Measurements from ENCODE around the gene PSMD11.
A peak's percentile ranks its signal among the peaks of the same experiment; 100 is the strongest.

PSMD11 gene

GRCh38 chr17:32492264-32492589 is 47.9 kb downstream of the PSMD11 start:
- DNase-seq, result no peak

DNA sequence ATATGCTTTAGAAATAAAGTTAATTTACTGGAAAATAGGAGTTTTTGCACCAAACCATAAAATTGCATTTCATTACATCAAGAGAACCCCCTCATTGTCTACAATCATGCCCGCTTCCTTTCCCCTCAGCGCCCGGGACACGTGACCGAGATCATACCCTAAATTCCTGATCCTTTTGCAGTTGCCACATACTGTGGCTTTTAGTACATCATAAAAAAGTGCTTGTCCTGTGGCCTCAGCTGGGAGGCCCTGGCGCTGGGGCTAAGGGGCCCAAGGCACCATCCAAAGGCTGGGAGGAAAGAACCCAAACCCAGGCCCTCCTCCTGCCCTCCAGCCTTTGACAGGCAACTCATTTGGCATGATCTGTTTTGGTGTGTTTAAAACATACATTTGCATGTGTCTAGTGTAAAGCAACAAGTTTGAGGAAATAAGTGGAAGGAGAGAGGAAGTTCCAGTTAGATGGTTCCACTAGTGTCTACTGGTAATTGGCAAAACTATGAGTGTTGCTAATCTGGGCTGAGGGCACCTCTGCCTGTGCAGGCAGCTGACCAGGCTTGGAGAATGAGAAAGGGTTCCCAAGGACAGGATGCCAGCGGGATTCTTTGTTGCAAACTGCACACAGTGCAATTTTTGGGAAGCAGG is 48.5 kb downstream of the PSMD11 start:
- DNase-seq, result no peak

- DNase-seq, result no peak
Measured at GRCh38 chr17:32493571-32493970, 49.3 kb downstream of the PSMD11 start.

GRCh38 chr17:32493976-32494513 is 49.7 kb downstream of the PSMD11 start:
- no peak for DNase-seq

GRCh38 chr17:32494621-32495358 is 50.5 kb downstream of the PSMD11 start:
- no peak for DNase-seq

DNA sequence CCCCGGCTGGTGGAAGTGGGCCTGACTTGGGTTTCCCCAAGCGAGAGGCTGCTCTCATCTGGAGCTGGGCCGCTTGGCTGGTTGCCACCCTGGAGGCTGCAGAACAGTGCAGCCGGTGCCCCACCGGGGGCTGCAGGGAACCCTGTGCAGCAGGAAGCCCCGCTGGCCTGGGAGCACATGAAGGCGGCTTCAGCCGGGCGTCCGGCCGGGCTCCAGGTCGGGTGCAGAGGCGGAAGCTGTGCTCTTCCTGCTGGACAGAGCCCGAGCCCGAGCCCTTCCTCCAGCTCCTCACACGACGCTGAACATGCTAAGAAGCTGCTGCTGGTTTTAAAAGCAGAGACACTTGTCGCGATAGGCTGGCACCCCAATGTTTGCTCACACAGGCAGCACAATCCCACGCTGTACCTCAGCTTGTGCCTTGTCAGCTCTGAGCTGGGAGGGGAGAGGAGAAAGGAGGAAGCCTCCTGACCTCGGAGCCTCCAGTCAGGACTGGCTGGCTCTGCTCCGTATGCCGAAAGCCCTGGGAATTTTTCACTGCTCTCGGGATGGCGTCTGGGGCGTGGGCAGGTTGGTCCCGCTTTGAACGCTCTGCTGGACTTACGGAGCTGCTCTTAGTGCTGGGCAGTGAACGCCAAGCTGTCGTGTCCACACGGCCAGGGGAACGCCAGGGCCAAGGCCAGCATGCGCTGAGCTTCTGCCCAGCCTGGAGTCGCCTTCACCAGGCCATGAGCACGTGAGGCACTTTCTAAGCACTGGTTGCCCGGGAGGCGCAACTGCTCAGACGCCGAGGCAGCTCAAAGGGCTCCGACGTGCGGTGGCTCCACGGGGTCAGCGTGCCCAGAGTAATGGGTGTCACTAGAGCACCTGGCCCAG is 51.3 kb downstream of the PSMD11 start:
- no peak for DNase-seq

- no peak for DNase-seq
Measured at GRCh38 chr17:32496395-32497073, 52.2 kb downstream of the PSMD11 start.

DNA sequence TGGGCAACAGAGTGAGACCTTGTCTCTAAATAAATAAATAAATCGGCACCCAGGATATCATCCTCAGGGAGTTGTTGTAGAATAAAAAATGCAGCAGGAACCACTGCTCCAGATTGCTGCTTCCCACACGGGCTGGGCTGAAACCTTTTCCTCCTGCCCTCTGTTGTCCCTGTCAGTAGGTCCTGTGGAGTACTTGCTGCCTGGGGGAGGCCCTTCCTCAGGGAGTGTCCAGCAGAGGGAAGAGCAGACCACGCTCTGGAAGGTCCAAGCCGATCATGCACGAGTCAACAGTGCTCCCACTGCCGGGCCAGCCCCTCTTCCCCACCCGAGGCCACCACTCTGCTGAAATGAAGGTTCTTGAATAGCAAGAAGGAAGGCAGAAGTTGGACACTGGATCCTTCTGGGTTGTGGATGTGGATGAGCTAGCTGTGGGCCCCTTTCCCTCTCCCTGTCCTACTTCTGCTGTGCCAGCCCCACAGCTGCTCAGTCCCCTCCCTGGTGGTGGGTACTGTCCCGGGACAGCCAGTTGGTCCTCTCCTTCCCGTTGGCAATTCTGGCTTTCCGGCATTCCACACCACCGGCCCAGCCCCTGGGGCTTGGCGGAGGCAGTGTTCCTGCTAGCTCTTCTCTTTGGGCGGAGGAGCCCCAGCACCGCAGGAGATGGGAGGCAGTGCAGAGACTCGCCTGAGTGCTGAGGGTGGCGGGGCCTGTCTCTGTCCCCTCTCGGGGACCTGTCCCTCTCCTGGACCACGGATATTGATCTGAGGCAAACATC is 53.3 kb downstream of the PSMD11 start:
- DNase-seq, result no peak

DNA sequence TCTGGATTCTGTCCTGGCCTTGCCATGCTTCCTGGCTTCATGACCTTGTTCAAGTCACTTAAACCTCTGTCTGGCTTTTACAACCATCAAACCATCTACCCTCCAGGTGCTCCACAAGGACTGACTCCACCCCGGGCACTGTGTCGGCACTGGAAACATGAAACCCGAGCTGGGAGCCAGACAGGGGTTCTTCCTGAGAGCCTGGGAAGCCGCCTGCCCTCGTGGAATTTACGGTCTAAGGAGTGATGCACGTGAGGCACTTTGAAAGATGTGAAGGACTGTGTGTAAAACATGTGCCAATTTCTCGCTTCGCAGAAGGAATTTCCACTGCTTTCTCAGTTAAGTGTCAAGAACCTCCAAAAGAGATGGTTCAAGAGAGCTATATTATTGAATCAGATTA is 54.1 kb downstream of the PSMD11 start:
- no peak for DNase-seq

DNA sequence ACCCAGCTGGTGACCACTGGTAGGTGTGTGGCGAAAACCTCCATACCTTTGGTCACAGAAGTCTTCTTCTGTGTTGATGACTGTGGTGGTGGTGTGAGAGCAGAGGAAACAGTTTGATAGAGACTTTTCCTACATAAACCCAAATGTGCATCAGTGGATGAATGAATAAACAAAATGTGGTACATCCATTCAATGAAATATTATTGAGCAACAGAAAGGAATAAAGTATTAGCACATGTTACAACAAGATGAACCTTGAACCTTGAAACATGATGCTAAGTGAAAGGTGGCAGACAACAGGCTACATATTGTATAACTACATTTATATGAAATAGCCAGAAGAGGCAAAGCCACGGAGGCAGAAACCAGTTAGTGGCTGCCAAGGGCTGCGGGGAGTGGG is 57.7 kb downstream of the PSMD11 start:
- DNase-seq, result no peak

- DNase-seq, result no peak
Measured at GRCh38 chr17:32502710-32503109, 58.4 kb downstream of the PSMD11 start.

- DNase-seq, result peak; percentile 41
Measured at GRCh38 chr17:32503251-32504165, 59.2 kb downstream of the PSMD11 start.

GRCh38 chr17:32504166-32504990 is 60.1 kb downstream of the PSMD11 start:
- no peak for DNase-seq

DNA sequence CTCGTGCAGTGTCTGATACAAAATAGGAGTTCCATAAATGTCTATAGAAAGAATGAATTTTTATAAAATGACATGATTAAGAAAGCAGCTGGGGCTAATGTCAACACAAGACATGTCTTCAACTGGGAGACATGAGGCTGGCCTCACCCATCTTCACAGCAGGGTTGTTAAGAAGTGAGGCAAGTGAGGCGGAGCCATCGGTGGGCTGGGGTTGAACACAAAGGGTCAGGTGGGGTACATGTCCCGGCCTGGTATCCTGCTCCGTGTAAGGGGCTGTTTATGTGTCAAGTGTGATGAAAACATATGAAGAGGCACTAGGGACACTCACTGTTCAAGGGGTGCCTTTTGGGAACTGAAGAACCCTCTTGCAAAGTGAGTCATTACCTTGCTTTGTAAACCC is 64.6 kb downstream of the PSMD11 start:
- DNase-seq, result no peak

DNA sequence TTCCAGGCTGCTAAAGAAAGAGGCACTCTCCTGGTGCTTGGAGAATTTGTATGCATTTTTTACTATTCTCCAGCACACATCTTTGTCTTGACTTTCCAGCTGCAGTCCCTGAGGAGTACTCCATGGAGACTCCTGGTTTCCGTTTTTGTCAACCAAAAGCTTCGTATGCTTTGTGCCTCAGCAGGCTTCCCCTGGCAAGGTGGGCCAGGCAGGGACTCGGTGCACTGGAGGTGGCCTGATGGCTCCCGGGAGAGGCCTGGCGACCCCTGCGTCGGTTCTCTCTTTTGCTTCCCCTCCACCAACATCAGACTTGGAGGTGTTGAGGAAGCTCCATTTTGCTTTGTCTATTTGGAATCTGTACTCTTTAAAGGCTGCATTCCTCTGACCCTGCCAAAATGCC is 66.2 kb downstream of the PSMD11 start:
- DNase-seq, result no peak

GRCh38 chr17:32512328-32512727 is 68.0 kb downstream of the PSMD11 start:
- no peak for DNase-seq

DNA sequence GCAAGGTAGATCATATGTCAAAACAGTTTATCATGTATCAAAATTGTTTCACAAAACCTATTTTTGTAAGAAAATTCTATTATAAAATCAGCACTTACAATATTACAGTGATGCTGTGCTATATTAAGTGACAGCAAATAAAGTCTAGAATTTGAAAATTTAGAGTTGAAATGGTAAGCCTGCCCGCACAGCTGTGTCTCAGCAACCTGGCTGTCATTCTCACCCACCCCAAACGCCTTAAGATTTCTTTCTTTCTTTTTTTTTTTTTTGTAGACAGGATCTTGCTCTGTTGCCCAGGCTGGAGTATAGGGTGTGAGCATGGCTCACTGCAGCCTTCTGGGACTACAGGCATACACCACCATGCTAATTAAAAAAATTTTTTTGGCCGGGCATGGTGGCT is 69.3 kb downstream of the PSMD11 start:
- DNase-seq, result no peak

GRCh38 chr17:32514606-32515005 is 70.3 kb downstream of the PSMD11 start:
- no peak for DNase-seq

- DNase-seq, result no peak
Measured at GRCh38 chr17:32515677-32516383, 71.5 kb downstream of the PSMD11 start.

GRCh38 chr17:32516450-32516849 is 72.1 kb downstream of the PSMD11 start:
- DNase-seq, result no peak
